ENCODE data around the gene FER1L5.
"Not testable (repeated sequence)": the region's sequence is repeated elsewhere in the genome, so short reads cannot be mapped to it uniquely, and the experiment has no call there.

Gene FER1L5

DNA sequence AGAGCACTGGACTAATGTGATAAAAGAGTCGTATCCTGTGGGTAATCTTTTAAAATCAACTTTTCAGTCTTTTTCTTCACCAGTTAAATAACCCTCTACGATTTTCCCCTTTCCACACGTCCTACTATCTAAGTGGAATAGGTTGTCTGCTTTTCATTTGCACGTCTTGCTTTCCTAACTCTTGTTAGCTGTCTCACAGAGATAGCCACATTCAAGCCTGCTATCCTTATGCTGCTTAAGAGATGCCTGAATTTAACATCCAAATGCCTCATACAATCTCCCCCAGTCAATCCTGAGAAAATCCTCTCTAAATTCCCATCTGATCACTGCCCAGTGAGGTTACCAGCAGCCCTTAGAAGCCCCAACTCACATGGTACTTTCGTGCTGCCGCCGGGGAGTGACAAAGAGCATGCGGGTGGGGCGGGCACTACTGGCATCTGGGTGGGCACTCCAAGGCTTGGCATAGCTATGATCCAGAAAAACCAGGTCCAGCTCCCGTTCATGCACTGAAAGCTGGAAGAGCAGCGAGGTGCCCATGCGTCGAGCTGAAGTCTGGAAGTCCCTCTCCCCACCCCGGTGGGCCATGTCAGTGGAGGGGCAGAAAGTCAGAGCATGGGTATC is 5.9 kb upstream of the FER1L5 start:
- DNase-seq (ENCODE audit: low read depth in 2 of 2) = no peak

DNA sequence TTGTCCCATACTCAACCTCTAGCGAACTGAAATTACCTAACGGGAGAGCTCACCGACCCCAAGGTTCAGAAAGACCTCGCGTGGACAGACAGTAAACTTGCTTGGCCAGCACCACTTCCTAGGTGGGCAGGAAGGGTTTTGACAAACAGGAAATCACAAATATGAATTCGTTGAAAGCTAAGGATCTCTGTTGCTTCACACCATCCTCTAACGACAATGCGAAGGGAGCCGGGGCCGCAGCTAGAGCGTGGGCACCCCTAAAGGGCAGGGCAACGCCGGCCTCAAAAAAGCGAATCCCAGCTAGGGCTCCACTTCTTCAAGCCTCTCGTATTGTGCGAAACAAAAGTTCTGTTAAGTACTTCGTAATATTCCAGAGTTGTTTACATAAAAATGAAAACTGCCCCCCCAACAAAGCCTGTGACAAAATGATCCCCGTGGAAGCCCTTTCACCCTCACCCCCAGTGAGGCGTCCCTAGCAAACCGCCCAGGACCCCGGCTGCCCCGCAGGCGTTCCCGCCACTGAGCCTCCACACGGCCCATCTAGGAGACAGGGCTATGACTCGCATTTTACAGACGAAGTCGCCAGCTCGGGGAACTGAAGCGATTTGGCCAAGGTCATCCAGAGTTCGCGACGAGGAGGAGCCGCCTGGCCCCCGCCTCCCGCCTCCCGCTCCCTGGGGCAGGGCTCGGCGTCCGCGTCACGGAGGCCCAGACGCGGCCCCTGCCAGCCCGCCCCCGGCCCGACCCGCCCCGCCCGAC is 5.0 kb upstream of the FER1L5 start:
- peak; percentile 55 to 57 for DNase-seq (ENCODE audit: low read depth in 2 of 2)

DNA sequence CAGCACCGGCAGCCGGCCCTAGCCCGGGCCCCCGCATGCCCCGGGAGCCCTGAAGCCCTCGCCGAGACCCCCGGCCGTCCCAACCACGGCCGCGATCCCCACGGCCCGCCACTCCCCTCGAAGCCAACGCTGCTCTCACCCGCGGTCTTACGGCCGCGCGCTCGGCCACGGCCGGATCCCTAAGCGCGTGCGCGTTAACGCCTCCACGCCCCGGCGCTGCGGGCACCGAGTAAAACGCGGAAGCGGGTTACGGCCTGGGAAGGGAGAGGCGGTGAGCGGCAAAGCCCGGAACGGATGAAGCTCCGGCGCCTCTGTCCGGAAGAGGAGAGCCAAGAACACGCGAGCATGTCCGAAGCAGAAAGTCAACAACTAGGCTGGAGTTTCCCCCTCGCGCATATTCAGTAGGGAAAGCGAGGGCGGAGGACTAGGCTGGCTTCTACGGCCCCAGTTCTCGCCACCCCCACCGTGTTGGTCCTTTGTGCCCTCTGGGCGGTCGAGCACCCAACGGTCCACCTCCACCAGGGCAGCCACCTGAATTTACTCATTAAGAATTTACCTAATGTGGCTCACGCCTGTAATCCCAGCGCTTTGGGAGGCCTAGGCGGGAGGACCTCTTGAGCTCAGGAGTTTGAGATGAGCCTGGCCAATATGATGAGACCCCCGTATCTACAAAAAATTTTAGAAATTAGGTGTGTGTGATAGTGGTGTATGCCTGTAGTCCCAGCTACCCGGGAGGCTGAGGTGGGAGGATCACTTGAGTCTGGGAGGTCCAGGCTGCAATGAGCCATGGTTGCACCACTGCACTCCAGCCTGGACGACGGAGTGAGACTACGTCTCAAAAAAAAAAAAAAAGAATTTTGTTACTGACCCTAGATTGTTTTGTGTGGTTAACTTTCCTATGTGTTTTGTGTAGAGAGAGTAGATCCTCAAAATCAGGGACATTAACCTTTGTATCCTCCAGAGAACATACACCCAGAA is 4.1 kb upstream of the FER1L5 start, which contains the start of gene KANSL3:
Gene KANSL3, minus strand, starts transcription at position 169 of the 978 bp plus-strand sequence. CDS start 1,177 bp downstream, outside the sequence.
- DNase-seq (ENCODE audit: low read depth in 2 of 2) = peak; percentile 80 to 81

DNA sequence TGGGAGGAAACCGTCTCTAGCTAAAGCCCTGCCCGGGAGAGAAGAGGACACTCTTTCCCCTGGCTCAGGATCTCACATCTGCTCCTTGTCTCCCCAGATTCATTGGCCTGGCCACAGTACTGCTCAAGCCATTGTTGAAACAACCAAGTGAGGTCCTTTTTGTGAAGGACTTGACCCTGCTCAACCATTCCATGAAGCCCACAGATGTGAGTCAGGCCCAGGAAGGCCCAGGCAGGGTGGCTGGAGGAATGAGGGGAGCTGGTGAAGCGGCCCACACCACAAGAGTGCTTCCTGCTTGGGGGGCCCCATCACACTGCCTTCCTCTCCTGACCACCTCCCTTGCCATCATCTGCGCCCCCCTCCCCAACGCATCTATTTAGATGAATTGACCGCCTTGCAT is 5.1 kb downstream of the FER1L5 start:
- no peak for DNase-seq (ENCODE audit: low read depth in 2 of 2)

DNA sequence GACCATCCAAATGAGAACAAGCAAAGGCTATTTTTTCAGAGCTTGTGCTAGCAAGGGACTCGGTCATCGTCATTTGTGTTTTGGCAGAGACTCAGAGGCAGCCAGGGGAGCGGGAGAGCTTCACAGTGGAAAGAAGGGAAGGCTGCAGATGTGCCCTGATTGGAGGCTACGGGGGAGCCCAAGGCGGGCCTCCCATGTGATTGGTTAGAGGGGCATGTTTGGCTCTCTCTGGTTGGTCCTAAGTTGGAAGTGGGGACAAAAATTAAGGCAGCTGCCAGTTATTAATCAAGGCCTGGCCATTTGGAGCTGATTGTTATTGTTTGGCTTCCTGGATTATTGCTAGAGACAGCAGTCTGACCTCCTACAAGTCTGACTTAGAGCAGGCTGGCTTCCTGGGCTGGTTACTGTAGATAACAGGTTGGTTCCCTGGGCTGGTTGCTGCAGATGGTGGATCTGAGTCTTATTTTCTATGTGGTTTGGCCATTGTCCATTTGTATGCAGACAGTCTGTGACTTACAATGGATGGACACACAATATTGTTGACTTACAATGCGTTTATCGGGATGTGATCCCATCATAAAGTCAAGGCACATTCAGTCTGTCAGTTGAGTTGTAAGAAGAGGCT is 5.9 kb downstream of the FER1L5 start:
- no peak for DNase-seq (ENCODE audit: low read depth in 2 of 2)

DNA sequence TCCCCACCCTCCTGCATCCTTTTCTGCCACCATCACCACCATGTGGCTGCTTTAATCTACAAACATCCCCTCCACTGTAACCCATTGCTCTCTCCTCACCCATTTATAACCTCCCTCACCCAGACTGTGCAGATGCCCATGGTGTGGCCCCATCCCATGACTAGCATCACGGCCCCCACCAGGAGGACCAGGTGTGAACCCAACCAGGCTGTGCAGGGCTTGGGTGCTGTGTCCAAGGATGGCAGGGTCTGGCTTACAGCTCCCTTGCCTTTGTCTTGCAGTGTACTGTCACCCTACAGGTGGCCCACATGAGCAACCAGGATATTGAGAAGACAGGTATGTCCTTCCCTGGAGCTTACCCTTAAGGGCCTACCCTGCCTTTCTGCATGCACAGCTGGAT is 6.8 kb downstream of the FER1L5 start:
- no peak for DNase-seq (ENCODE audit: low read depth in 2 of 2)

DNA sequence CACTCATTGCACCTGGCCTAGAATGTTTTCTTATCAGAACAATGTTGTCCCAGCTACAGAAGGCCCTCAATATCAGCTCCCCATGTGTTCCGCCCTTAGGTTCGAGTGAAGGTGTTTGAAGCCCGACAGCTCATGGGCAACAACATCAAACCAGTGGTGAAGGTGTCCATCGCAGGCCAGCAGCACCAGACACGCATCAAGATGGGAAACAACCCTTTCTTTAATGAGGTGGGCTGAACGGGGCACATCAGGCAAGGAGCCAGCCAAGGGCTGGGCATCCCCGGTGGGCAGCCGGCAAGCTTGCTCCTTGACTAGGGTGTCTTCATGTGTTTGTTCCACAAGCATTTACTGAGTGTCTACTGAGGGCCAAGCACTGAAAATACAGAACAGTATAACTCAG is 9.2 kb downstream of the FER1L5 start:
- no peak for DNase-seq (ENCODE audit: low read depth in 2 of 2)

DNA sequence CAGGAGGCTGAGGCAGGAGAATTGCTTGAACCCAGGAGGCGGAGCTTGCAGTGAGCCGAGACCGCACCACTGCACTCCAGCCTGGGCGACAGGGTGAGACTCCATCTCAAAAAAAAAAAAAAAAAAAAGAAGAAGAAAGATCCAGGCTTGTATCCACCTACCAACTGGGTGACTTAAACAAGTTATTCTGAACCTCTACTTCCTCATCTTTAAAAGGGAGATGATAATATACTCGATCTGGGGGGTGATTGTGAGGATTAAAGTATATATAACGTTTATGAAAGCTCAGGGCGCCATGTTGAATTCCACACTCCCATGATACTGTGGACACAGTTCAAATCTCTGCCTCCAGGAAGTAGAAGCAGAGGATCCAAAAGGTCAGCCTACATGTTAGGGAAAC is 12.2 kb downstream of the FER1L5 start:
- DNase-seq (ENCODE audit: low read depth in 2 of 2) = not testable (repeated sequence)

DNA sequence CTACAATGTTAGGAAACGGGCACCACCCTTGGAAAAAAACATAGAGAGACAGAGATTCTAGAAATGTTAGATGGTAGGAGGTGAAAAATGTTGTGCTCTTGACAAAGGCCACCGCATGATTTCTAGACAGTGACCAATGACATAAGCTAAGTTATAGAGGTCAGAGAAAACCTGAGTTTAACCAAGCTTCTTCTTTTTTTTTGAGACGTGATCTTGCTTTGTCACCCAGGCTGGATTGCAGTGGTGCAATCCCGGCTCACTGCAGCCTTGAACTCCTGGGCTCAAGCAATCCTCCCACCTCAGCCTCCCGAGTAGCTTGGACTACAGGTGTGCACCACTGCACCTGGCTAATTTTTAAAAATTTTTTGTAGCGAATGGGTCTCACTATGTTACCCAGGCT is 13.0 kb downstream of the FER1L5 start:
- DNase-seq (ENCODE audit: low read depth in 2 of 2) = no peak

DNA sequence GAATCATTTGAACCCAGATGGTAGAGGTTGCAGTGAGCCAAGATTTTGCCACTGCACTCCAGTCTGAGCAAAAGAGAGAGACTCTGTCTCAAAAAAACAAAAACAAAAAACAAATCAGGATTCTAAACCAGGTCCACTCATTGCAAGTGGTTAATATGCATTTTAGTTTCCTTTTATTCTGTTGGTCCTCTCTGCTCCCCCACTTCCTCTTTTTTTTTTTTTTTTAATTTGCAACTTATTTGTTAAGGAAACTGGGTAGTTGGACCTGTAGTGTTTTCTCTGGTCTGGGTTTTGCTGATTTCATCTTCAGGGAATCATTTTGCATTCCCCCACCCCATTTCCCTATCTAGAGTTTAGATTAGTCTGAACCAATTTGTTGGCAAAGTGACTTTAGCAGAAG is 14.0 kb downstream of the FER1L5 start:
- no peak for DNase-seq (ENCODE audit: low read depth in 2 of 2)

DNA sequence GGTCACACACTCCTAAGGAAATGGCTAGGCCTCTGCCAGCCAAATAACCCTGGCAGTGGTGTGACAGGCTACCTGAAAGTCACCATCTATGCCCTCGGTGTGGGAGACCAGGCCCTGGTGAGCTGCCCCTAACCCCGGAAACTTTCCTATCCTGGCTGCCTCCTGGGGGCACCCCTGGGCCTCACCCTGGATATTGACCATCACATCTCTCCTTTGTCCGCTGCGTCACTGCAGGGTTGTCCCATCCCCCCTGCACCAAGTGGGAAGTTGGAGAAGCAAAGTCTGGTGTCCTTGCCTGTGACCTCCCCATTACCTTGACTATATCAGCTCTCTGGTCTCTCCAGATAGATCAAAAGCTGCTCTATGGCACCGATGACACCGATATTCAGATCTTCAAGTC is 18.8 kb downstream of the FER1L5 start:
- DNase-seq (ENCODE audit: low read depth in 2 of 2) = no peak

DNA sequence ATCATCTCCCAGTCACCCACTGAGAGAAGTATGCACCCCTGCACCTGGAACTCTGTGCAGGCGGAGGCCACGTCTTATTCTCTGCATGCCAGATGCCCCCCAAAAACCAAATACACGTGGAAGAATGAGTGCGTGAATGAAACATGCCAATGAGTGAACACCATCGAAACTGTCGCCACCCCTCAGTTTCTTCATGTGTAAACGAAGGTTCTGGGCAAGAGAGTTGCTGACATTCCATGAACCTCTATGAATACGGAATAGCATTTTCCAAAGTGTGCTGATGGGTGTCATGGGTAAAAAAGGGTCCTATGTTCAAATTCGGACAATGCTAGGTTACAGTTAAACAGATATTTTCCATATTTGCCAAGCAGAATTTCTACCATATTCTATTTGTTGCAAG is 19.8 kb downstream of the FER1L5 start:
- DNase-seq (ENCODE audit: low read depth in 2 of 2) = no peak

DNA sequence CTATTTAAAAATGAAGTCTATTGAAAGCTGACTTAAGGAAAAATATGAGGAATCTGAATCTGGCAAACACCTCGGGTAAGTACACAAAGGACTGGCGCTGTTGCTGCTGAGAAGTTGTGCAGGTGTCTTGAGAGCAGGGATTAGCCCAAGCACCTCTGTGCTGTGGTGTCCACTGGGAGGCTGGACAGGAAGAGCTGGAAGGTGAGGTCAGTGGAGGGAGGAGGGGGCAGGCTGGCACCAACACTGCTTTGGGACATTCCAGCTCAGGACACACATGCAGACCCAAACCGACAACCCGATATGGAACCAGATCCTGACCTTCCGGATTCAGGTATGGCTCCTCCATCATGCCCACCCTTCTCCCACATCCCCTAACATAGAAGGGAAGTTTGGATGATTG is 20.6 kb downstream of the FER1L5 start:
- DNase-seq (ENCODE audit: low read depth in 2 of 2) = no peak

DNA sequence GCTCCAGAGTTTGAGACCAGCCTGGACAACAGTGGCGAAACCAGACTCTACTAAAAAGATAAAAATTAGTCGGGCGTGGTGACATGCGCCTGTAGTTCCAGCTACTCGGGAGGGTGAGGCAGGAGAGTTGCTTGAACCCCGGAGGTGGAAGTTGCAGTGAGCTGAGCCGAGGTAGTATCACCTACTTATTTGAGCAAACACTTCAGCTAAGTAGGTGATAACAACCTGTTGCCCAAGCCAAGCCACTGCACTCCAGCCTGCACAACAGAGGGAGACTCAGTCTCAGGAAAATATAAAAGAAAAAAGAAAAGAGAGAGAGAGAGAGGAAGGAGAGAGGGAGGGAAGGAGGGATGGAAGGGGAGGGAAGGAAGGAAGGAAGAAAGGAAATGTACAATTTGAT is 21.3 kb downstream of the FER1L5 start:
- no peak for DNase-seq (ENCODE audit: low read depth in 2 of 2)

DNA sequence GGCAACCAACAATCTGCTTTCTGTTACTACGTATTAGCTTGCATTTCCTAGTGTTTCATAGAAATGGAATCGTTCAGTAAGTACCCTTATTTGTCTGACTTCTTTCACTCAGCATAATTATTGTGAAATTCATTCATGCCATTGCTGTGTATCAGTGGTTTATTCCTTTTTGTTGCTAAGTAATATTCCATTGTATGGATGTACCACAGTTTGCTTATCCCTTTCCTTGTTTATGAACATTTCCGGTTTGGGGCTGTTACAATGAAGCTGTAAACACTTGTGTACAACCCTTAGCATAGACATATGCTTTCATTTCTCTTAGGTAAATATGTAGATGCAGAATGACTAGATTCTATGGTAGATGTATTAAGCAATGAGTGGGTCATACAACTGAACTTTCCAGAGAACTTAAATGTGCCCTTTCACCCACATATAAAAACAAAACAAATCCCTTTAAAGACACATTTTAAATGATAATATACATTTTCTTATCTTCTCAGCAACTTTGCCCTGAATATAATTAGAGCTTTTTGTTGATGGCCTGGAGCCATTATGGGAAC is 21.9 kb downstream of the FER1L5 start:
- DNase-seq (ENCODE audit: low read depth in 2 of 2) = no peak

DNA sequence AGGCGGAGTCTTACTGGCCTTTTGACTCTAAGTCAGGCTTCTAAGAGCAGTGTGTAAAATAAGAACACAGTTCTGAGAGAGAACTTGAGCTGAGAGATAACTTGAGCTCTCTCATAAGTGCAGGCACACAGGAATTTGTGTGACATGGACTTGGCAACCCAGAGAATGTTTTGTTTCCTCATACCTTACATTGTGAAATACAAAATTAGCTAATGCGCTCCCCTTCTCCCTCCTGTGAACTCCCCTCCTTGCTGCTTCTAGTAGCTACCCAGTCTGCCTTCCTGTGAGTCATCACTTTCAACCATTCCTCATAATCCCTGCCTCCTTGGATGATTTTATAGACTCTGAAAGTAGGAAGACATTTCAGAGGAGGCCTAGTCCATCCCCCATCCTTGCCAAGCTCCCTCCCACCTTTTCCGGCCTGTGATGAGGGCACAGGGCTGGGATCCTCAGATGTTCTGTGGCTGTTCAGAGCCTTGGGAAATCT is 22.6 kb downstream of the FER1L5 start:
- no peak for DNase-seq (ENCODE audit: low read depth in 2 of 2)

DNA sequence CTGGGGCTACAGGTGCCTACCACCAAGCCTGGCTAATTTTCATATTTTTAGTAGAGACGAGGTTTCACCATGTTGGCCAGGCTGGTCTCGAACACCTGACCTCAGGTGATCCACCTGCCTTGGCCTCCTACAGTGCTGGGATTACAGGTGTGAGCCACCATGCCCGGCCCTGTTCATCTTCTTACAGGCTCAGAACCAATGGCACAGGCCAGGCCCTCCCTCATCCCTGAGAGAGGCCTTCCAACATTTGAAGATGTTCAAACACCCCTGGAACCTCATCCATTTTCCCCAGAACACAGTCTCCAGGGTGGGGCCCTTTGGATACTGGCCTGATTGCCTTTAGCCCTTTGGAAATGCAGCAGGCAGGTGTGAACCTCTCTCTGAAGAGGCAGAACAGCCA is 23.2 kb downstream of the FER1L5 start:
- DNase-seq (ENCODE audit: low read depth in 2 of 2) = not testable (repeated sequence)

DNA sequence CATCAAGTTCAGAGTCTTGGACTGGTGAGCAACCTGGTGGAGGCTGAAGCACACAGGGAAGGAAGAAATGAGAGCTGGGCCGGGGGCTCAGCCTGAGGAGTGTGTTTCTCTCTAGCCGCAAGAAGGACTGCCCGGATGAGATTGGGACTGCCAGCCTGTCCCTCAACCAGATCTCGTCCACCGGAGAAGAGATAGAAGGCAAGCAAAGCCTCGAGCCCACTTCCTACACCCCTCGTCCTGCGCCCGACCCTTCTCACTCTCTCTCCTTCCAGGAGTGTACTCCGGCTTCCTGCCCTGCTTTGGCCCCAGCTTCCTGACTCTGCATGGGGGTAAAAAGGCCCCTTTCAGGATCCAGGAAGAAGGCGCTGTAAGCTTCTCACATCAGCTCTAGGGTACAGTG is 26.2 kb downstream of the FER1L5 start:
- no peak for DNase-seq (ENCODE audit: low read depth in 2 of 2)

DNA sequence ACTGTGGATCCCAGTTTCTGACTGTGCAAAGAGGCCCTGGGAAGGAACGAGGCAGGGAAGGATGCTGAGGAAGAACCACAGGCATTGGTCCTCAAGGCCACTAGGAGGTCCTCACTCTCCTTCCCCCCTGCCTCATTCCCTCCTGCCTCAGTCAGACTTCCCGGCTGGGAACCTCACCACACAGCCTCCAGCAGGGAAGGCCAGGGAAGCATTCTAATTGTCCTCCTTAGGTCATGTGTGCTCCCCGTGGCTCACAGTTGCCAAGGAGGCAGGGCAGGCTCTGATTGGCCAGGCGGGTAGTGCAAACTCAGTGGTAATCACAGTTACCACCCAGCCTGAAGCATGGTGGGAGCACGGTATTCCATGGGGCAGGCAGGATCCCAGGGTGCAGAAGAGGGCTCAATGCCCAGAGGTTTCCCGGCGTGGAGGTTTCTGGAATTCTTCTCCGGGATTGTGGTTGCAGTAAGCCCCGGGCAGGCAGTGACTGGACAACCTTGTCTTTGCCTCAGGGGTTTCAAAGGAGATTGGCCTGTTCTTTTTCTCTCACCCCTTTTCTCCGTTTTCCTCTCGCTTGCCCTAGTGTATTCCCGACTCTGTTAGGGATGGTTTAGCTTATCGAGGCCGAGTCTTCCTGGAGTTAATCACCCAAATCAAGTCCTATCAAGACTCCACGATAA is 27.1 kb downstream of the FER1L5 start:
- DNase-seq (ENCODE audit: low read depth in 2 of 2) = no peak

DNA sequence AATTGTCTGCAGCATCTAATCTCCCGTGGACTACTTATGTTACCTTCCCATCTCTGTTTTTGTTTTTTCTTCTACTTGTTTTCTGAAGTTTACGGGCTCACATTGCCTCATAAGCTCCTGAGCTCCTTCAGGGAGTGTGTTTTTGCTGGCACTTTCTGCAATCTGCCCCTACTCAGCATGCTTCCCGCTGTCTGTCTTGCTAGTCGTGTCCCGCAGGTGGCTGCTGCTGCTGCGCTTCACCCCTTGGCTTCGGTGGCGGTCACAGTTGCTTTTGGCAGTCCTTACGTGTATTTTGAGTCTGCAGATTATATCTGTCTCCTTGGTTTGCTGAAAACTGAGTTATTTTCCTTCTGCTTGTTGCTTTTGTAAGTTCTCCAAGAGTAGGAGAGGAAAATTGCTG is 37.3 kb downstream of the FER1L5 start:
- DNase-seq (ENCODE audit: low read depth in 2 of 2) = no peak
